EL (cell line): ENCODE data around the gene TNFAIP2.
"Not testable (repeated sequence)": the region's sequence is repeated elsewhere in the genome, so short reads cannot be mapped to it uniquely, and the experiment has no call there.

Experiments
- DNase-seq: peaks from one replicate; pipeline ENCODE4 v3.0.0-alpha.2; 2016

The TNFAIP2 gene

GRCh38 chr14:103135333-103136260 is 12.3 kb downstream of the TNFAIP2 start:
- DNase-seq, result no peak

GRCh38 chr14:103136388-103137271 is 13.4 kb downstream of the TNFAIP2 start:
- DNase-seq, result peak; percentile 81

- DNase-seq, result no peak
Observed at GRCh38 chr14:103137689-103138300, 14.5 kb downstream of the TNFAIP2 start.

GRCh38 chr14:103138301-103139131 is 15.3 kb downstream of the TNFAIP2 start:
- no peak for DNase-seq

GRCh38 chr14:103139132-103140025 is 16.1 kb downstream of the TNFAIP2 start:
- DNase-seq, result no peak

GRCh38 chr14:103140316-103141109 is 17.3 kb downstream of the TNFAIP2 start:
- DNase-seq, result no peak

- peak; percentile 52 for DNase-seq
Observed at GRCh38 chr14:103141117-103141796, 18.0 kb downstream of the TNFAIP2 start.

GRCh38 chr14:103142026-103142425 is 18.8 kb downstream of the TNFAIP2 start:
- DNase-seq, result no peak

GRCh38 chr14:103142721-103143302 is 19.6 kb downstream of the TNFAIP2 start:
- peak; percentile 36 for DNase-seq

GRCh38 chr14:103143506-103143905 is 20.2 kb downstream of the TNFAIP2 start:
- peak; percentile 71 for DNase-seq

GRCh38 chr14:103144085-103144484 is 20.8 kb downstream of the TNFAIP2 start:
- peak; percentile 91 for DNase-seq

- DNase-seq, result no peak
Observed at GRCh38 chr14:103146141-103146709, 23.0 kb downstream of the TNFAIP2 start.

- DNase-seq, result no peak
Observed at GRCh38 chr14:103149351-103150237, 26.3 kb downstream of the TNFAIP2 start.

GRCh38 chr14:103151270-103151945 is 28.1 kb downstream of the TNFAIP2 start:
- DNase-seq, result no peak

- peak; percentile 78 for DNase-seq
Observed at GRCh38 chr14:103155010-103155409, 31.7 kb downstream of the TNFAIP2 start.

- DNase-seq, result not testable (repeated sequence)
Observed at GRCh38 chr14:103155416-103155815, 32.2 kb downstream of the TNFAIP2 start.

GRCh38 chr14:103155826-103156394 is 32.6 kb downstream of the TNFAIP2 start:
- DNase-seq, result no peak
